Liver (tissue), 9 donors: Measurements from ENCODE around the gene ENAM. TPM values are rescaled to one million over a fixed set of nuclear protein-coding genes. Genes with fewer than 3 reads are reported as not detected.
"Not testable (repeated sequence)": the region's sequence is repeated elsewhere in the genome, so short reads cannot be mapped to it uniquely, and the experiment has no call there.

ENCODE experiments used
- DNase-seq: peaks from one replicate; pipeline ENCODE4 v3.0.0-alpha.2; 2017; ENCODE audit warnings: low spot score
- H3K27ac ChIP-seq, 2 donors: one replicate each; pipeline ENCODE4 v1.7.0; 2013; ENCODE audit warnings: inconsistent platforms in 2 of 2, low read length in 2 of 2, control low read depth in 1 of 2, low read depth in 1 of 2, mild to moderate bottlenecking in 1 of 2
- H3K27me3 ChIP-seq, 4 donors: one replicate each; pipeline versions ENCODE4 v1.6.1 to v1.7.0; 2013; ENCODE audit warnings: low read length in 3 of 4, inconsistent platforms in 1 of 4, mild to moderate bottlenecking in 1 of 4, moderate library complexity in 1 of 4; ENCODE audit not compliant: control insufficient read depth in 4 of 4, insufficient read depth in 4 of 4
- H3K36me3 ChIP-seq, 4 donors: one replicate each; pipeline versions ENCODE4 v1.6.1 to v1.7.0; 2013; ENCODE audit warnings: low read length in 3 of 4, mild to moderate bottlenecking in 3 of 4, low read depth in 1 of 4, moderate library complexity in 1 of 4; ENCODE audit not compliant: control insufficient read depth in 4 of 4, insufficient read depth in 3 of 4
- H3K4me1 ChIP-seq, 4 donors: one replicate each; pipeline versions ENCODE4 v1.6.1 to v1.7.0; 2013; ENCODE audit warnings: low read length in 3 of 4, mild to moderate bottlenecking in 3 of 4, moderate library complexity in 1 of 4; ENCODE audit not compliant: control insufficient read depth in 4 of 4, insufficient read depth in 4 of 4
- H3K4me3 ChIP-seq, 3 donors: one replicate each; pipeline versions ENCODE4 v1.6.1 to v1.7.0; 2013; ENCODE audit warnings: low read length in 3 of 3, control low read depth in 1 of 3, low read depth in 1 of 3, mild to moderate bottlenecking in 1 of 3
- H3K9ac ChIP-seq, 2 donors: one replicate each; pipeline ENCODE4 v1.7.0; 2013; ENCODE audit warnings: low read length in 2 of 2, mild to moderate bottlenecking in 2 of 2, moderate library complexity in 2 of 2, control low read depth in 1 of 2, low read depth in 1 of 2
- H3K9me3 ChIP-seq, 4 donors: one replicate each; pipeline versions ENCODE4 v1.6.1 to v1.7.0; 2013; ENCODE audit warnings: low read length in 3 of 4; ENCODE audit not compliant: control insufficient read depth in 4 of 4
- ATF3 ChIP-seq: IDR thresholded peaks from 2 replicates; pipeline ENCODE4 v1.6.1; 2016; ENCODE audit warnings: antibody characterized with exemption
- FOXA1 ChIP-seq: IDR thresholded peaks from 2 replicates; pipeline ENCODE4 v1.6.1; 2016; ENCODE audit warnings: antibody characterized with exemption
- FOXA2 ChIP-seq: IDR thresholded peaks from 2 replicates; pipeline ENCODE4 v1.6.1; 2016; ENCODE audit warnings: antibody characterized with exemption
- GABPA ChIP-seq, 2 donors: IDR thresholded peaks in 1 of 2; conservative IDR thresholded peaks in 1 of 2; 2 replicates each; pipeline ENCODE4 v1.6.1; 2016; ENCODE audit warnings: antibody characterized with exemption in 2 of 2, mild to moderate bottlenecking in 1 of 2, moderate library complexity in 1 of 2
- HNF4A ChIP-seq, 2 donors: conservative IDR thresholded peaks; 2 replicates each; pipeline ENCODE4 v1.6.1; 2016; ENCODE audit warnings: antibody characterized with exemption in 2 of 2, mild to moderate bottlenecking in 2 of 2
- HNF4G ChIP-seq: IDR thresholded peaks from 2 replicates; pipeline ENCODE4 v1.6.1; 2016; ENCODE audit warnings: antibody characterized with exemption
- MAX ChIP-seq: IDR thresholded peaks from 2 replicates; pipeline ENCODE4 v1.6.1; 2016; ENCODE audit warnings: antibody characterized with exemption
- NR2F2 ChIP-seq: IDR thresholded peaks from 2 replicates; pipeline ENCODE4 v1.6.1; 2016; ENCODE audit warnings: antibody characterized with exemption
- RAD21 ChIP-seq, 2 donors: IDR thresholded peaks; 2 replicates each; pipeline ENCODE4 v1.6.1; 2016; ENCODE audit warnings: antibody characterized with exemption in 2 of 2, mild to moderate bottlenecking in 2 of 2
- REST ChIP-seq: IDR thresholded peaks from 2 replicates; pipeline ENCODE4 v1.6.1; 2016; ENCODE audit warnings: antibody characterized with exemption, mild to moderate bottlenecking
- SP1 ChIP-seq: IDR thresholded peaks from 2 replicates; pipeline ENCODE4 v1.6.1; 2018; ENCODE audit warnings: antibody characterized with exemption, mild to moderate bottlenecking
- TAF1 ChIP-seq: conservative IDR thresholded peaks from 2 replicates; pipeline ENCODE4 v1.6.1; 2016; ENCODE audit warnings: antibody characterized with exemption, mild to moderate bottlenecking
- YY1 ChIP-seq: IDR thresholded peaks from 2 replicates; pipeline ENCODE4 v1.6.1; 2016; ENCODE audit warnings: antibody characterized with exemption, mild to moderate bottlenecking
- ZBTB33 ChIP-seq: IDR thresholded peaks from 2 replicates; pipeline ENCODE4 v1.6.1; 2016; ENCODE audit warnings: antibody characterized with exemption
- WGBS: extraction: QIAGEN DNeasy Blood & Tissue Kit; methylation state at CpG from one replicate; pipeline ENCODE4 v1.1.7; 2013; 5-methylcytosine and 5-hydroxymethylcytosine counted together
- polyA plus RNA-seq, 2 donors: library from polyadenylated mRNA; stranded (reverse) in 1 of 2; unstranded in 1 of 2; fragments of 200-250 nt in 1 of 2; fragments of >200 nt in 1 of 2; fragmentation: Nextera tagmentation in 1 of 2; extraction: Ambion mirVana in 1 of 2; gene quantifications; one replicate each; pipeline versions ENCODE4 v1.2.1 to v1.2.3, GENCODE V29; 2013 to 2015
- total RNA-seq, 2 donors: library from RNA; depleted of rRNA; stranded (reverse); fragments of >200 nt; gene quantifications; one replicate each; pipeline ENCODE4 v1.2.3, GENCODE V29; 2014
- donor health status: healthy.
- donor health status: healthy.
- donor health status: healthy.
- donor health status: healthy.
- donor health status: healthy.

ENAM gene
- total and polyA plus RNA-seq, 4 donors, result 0.25 to 0.50 (median 0.28) TPM

- H3K36me3 ChIP-seq, result no peaks in the 10 kb centered on the region
- H3K4me1 ChIP-seq, result peaks cover 0 to 16% (median 3%) of the 10 kb centered on the region in 4 donors
- H3K4me3 ChIP-seq, result peak overlapping the region; percentile 14 to 42 (median 38)
- 35% methylated on average over 8 of the region's 8 CpGs for WGBS
- H3K9ac ChIP-seq, result peak overlapping the region in 1 of 2 donors; percentile 37
- no peak overlapping the region for H3K27ac ChIP-seq
- TF ChIP-seq GABPA (IDR thresholded peaks at IDR 0.05 in 1 of 2, conservative IDR thresholded peaks at IDR 0.05 in 1 of 2) (no peak), FOXA2 (no peak), HNF4A (conservative IDR thresholded peaks at IDR 0.05) (peak; percentile 11 to 21), YY1 (peak; percentile 78), SP1 (peak; percentile 40)
- no peak for DNase-seq
- H3K9me3 ChIP-seq, result no peaks in the 10 kb centered on the region
- no peaks in the 10 kb centered on the region for H3K27me3 ChIP-seq
These were observed 8.8 kb downstream of the ENAM start for GRCh38 chr4:70637239-70637913.

- DNase-seq, result no peak
- no peak overlapping the region for H3K27ac ChIP-seq
- H3K4me1 ChIP-seq, result peaks cover 0 to 9% (median 3%) of the 10 kb centered on the region in 4 donors
- H3K36me3 ChIP-seq, result no peaks in the 10 kb centered on the region
- H3K27me3 ChIP-seq, result no peaks in the 10 kb centered on the region
- WGBS, result 91% methylated on average over 2 of the region's 2 CpGs
- TF ChIP-seq MAX (no peak), FOXA1 (no peak), ATF3 (no peak), NR2F2 (no peak), FOXA2 (no peak), TAF1 (no peak), REST (no peak), RAD21 (IDR thresholded peaks at IDR 0.05) (no peak), HNF4G (no peak), SP1 (no peak), ZBTB33 (no peak), GABPA (IDR thresholded peaks at IDR 0.05 in 1 of 2, conservative IDR thresholded peaks at IDR 0.05 in 1 of 2) (no peak)
- no peak overlapping the region for H3K4me3 ChIP-seq
- H3K9ac ChIP-seq, result no peak overlapping the region
- peaks cover 0 to 2% (median 0%) of the 10 kb centered on the region in 4 donors for H3K9me3 ChIP-seq
These were observed 11.6 kb downstream of the ENAM start for GRCh38 chr4:70640192-70640591.

- H3K36me3 ChIP-seq, H3K9ac ChIP-seq, H3K4me1 ChIP-seq, DNase-seq, H3K4me3 ChIP-seq, H3K9me3 ChIP-seq, H3K27ac ChIP-seq, H3K27me3 ChIP-seq: not testable (repeated sequence)
- 85% methylated on average over 4 of the region's 4 CpGs for WGBS
These were observed 22.2 kb downstream of the ENAM start for GRCh38 chr4:70650741-70651140.
